GM19025 (cell line): ENCODE results near the gene ARL15.

Source experiments
- ATAC-seq: cut with Tn5 transposase; IDR thresholded peaks from one replicate; pipeline ENCODE4 v1.9.1; 2021; ENCODE audit warnings: mild to moderate bottlenecking, low read depth, moderate library complexity; ENCODE audit not compliant: unreplicated experiment

The ARL15 gene

GRCh38 chr5:53962306-53962705 lies 348.1 kb downstream of the ARL15 start:
- no peak for ATAC-seq

GRCh38 chr5:53956632-53957031 lies 353.7 kb downstream of the ARL15 start:
- ATAC-seq: no peak

GRCh38 chr5:53956196-53956595 lies 354.2 kb downstream of the ARL15 start:
- ATAC-seq: no peak

GRCh38 chr5:53950621-53951020 lies 359.8 kb downstream of the ARL15 start:
- no peak for ATAC-seq

- no peak for ATAC-seq
Observed at GRCh38 chr5:53948598-53948997, 361.8 kb downstream of the ARL15 start.

- ATAC-seq: no peak
Observed at GRCh38 chr5:53946405-53947100, 363.8 kb downstream of the ARL15 start.

- ATAC-seq: no peak
Observed at GRCh38 chr5:53944981-53945380, 365.4 kb downstream of the ARL15 start.

GRCh38 chr5:53943938-53944337 lies 366.4 kb downstream of the ARL15 start:
- no peak for ATAC-seq

GRCh38 chr5:53942724-53943123 lies 367.6 kb downstream of the ARL15 start:
- no peak for ATAC-seq

- no peak for ATAC-seq
Observed at GRCh38 chr5:53940921-53941320, 369.5 kb downstream of the ARL15 start.

- no peak for ATAC-seq
Observed at GRCh38 chr5:53937467-53937866, 372.9 kb downstream of the ARL15 start.

GRCh38 chr5:53936481-53937352 lies 373.7 kb downstream of the ARL15 start:
- no peak for ATAC-seq

GRCh38 chr5:53934151-53934820 lies 376.1 kb downstream of the ARL15 start:
- ATAC-seq: no peak

- ATAC-seq: no peak
Observed at GRCh38 chr5:53932351-53932750, 378.0 kb downstream of the ARL15 start.

- ATAC-seq: no peak
Observed at GRCh38 chr5:53930457-53930856, 379.9 kb downstream of the ARL15 start.

GRCh38 chr5:53929570-53929969 lies 380.8 kb downstream of the ARL15 start:
- ATAC-seq: no peak

GRCh38 chr5:53929152-53929551 lies 381.2 kb downstream of the ARL15 start:
- ATAC-seq: no peak

GRCh38 chr5:53928641-53929040 lies 381.7 kb downstream of the ARL15 start:
- no peak for ATAC-seq

GRCh38 chr5:53927668-53928247 lies 382.6 kb downstream of the ARL15 start:
- no peak for ATAC-seq

GRCh38 chr5:53926026-53926425 lies 384.3 kb downstream of the ARL15 start:
- no peak for ATAC-seq

- no peak for ATAC-seq
Observed at GRCh38 chr5:53924392-53924791, 386.0 kb downstream of the ARL15 start.
